Fibroblast of skin of left quadriceps (primary cell): ENCODE results near the gene AMZ1.
A peak's percentile ranks its signal among the peaks of the same experiment; 100 is the strongest.

Experiments used
- DNase-seq, 2 experiments: peaks; one replicate each; pipeline ENCODE4 v3.0.0-alpha.2; 2013; ENCODE audit warnings: low read depth in 2 of 2

Gene AMZ1

GRCh38 chr7:2750004-2750407 lies 62.0 kb downstream of the AMZ1 start:
- no peak for DNase-seq

GRCh38 chr7:2751086-2751485 lies 63.1 kb downstream of the AMZ1 start:
- DNase-seq = no peak

GRCh38 chr7:2753148-2753547 lies 65.1 kb downstream of the AMZ1 start:
- no peak for DNase-seq

DNA sequence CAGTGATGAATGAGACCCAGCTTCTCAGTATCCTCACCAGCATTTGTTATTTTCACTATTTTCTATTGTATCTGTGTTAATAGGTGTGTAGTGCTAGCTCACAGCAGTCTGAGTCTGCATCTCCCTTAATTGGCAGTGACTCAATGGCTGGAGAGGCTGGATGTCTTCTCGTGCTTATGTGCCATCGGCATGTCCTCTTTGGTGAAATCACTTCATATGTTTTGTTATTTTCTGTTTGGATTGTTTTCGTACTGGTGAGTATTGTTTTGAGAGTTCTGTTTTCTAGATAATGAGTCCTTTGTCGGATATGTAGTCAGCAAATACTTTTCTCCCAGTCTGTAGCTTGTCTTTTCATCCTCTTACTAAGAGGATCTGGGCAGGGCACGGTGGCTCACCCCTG lies 66.1 kb downstream of the AMZ1 start:
- no peak for DNase-seq

DNA sequence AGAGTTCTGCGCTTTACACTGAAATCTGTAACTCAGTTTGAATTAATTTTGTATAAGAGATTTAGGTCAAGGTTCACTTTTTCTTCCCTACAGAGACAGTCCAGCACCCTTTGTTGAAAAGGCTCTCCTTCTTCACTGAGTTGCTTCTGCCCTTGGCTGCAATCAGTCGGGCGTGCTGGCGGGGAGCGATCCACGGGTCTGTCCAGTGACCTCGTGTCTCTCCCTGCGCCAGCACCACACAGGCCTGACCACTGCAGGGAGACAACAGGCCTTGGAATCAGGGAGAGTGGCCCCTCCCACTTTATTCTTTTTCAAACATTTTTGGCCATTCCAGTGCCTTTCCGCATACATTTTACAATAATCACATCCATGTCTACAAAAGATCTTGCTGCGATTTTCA lies 66.9 kb downstream of the AMZ1 start:
- DNase-seq = no peak

- DNase-seq = no peak
These were observed 67.5 kb downstream of the AMZ1 start for GRCh38 chr7:2755531-2755930.

- DNase-seq = no peak
These were observed 69.4 kb downstream of the AMZ1 start for GRCh38 chr7:2757361-2757903.

DNA sequence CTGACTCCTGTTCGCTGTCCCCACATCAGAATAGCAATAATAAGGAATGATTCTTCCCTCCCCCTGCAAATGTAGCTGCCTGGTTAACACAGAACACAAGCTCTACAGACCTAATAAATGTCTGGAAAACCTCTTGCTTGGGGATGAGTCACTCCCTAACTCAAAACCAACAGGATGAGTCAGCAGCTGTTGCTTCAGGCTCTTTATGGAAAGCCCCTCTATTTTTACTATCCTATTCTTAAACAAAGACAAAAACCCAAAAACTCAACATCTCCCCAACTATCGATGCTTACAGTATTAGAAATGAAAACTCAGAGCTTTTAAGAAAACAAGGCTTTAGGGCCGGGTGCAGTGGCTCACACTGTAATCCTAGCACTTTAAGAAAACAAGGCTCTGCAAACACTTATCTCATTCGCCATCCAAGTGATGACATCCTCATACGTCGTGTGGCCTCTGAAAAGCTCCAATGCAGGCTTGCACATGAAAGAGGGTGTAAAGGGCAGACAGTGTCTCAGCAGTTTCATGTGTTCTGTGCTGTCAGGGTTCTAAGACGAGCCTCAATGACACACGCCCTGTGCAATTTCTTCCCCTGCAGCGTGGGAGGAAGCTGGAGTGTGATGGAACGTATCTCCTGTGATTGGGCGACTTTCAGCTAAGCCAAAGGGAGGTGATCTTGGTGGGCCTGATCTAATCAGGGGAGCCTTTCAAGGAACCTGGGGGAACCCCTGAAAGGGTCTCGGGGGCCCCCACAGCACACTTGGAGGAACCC lies 70.1 kb downstream of the AMZ1 start:
- peak; percentile 97 to 98 for DNase-seq

- DNase-seq = no peak
These were observed 70.9 kb downstream of the AMZ1 start for GRCh38 chr7:2758673-2759616.

DNA sequence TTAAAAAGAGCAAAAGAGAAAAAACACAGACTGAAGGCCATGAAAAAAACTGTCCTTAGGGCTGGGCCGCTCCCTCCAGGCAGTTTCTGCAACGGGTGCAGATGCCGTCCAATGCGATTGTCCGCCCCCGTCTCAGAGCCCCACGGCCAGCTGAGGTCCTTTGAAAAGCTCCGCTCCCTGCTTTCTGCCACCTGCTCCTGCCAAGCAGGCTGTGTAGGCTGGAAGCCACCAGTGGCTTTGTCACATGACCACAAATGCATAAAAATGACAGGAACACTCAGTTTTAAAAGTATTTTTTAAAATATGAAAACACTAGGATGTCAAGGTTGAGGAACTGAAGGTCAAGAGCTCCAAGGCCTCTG lies 71.7 kb downstream of the AMZ1 start:
- DNase-seq = no peak

DNA sequence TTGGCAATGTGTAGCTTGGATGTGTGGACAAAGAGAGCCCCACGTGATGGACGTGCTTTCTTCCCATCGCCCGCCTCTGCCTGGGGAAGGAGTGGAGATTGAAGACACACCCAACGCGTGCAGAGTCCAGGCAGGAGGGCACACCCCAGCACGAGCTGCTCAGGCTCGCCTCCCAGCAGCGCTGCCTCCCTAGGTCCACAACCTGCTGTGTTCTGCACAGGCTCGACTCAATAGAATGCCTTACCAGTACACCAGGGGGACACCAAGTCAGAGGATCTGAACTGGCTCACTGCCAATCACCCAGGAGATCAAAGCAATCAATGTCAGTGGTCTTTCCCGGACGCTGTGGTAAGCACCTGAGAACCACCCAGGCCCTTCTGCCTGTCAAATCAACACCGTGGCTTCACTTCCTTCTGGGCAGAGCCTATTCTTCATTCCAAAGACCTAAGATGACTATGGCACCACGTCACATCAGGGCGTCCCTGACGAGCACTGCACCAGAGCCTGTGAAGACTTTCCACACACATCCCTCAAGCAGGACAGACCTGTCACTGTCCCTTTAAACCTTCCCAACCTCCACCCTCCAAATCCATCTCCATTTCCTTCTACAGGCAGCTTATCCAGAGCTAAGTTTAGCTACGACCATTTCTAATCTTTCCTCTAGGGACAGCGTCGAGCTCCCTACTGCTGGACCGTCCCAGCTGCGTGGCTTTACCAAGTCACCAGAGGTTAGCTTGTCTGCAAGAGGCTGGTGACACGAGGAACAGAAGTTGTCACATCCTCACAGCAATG lies 72.3 kb downstream of the AMZ1 start:
- DNase-seq = no peak

GRCh38 chr7:2761131-2761624 lies 73.2 kb downstream of the AMZ1 start:
- no peak for DNase-seq

DNA sequence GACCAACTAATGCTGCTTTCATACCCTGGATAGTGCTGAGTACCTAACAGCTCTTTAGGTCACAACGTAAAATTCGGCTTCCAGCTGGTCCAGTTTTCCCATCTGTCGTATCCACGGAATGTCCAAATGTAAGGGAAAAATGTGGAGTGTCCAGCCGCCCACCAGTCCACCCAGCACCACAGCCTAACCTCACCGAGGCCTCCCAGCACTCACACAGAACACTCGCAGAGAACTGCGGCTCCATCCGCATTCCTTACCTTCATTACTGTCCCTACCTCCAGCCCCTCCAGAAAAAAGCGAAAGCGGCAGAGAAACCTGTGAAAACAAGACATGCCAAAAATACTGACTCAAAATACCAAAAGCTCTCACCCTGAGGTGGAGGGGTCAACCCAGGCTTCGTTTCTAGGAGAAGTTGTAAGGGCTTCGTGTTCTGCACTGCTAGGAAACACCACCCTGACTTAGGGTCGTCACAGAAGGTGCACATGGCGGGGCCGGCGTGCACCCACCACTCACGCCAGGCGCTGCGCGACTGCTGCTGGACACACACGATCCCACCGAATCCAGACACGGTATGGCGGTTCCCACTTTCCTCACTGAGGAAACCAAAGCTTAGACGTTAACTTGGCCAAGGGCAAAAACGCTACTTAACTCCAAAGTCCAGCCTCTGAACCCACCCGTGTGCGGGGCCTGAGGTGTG lies 73.9 kb downstream of the AMZ1 start:
- no peak for DNase-seq

- no peak for DNase-seq
These were observed 75.6 kb downstream of the AMZ1 start for GRCh38 chr7:2763597-2763996.

- DNase-seq = no peak
These were observed 76.6 kb downstream of the AMZ1 start for GRCh38 chr7:2764621-2765020.
